ENCODE results near the gene RPS25.
"Not testable (repeated sequence)": the region's sequence is repeated elsewhere in the genome, so short reads cannot be mapped to it uniquely, and the experiment has no call there.

The RPS25 gene

GRCh38 chr11:119014209-119014924 is 3.8 kb downstream of the RPS25 start:
- no peak for DNase-seq

GRCh38 chr11:119012629-119013170 is 5.4 kb downstream of the RPS25 start:
- DNase-seq: no peak

GRCh38 chr11:119011476-119012053 is 6.6 kb downstream of the RPS25 start:
- no peak for DNase-seq

- DNase-seq: no peak
These were observed 11.5 kb downstream of the RPS25 start for GRCh38 chr11:119006656-119007055.

GRCh38 chr11:119000906-119001305 is 17.2 kb downstream of the RPS25 start:
- DNase-seq: peak; percentile 25

GRCh38 chr11:118998822-118999221 is 19.3 kb downstream of the RPS25 start:
- DNase-seq: peak; percentile 31

GRCh38 chr11:118998388-118998717 is 19.8 kb downstream of the RPS25 start:
- no peak for DNase-seq

GRCh38 chr11:118997627-118998387 is 20.3 kb downstream of the RPS25 start, which contains the start of gene CENATAC:
Gene CENATAC (plus strand): TSS chr11:118998138. CDS start chr11:118998198, 60 bp downstream.
- DNase-seq: peak; percentile 87

GRCh38 chr11:118996926-118997626 is 21.1 kb downstream of the RPS25 start:
- DNase-seq: peak; percentile 28

- DNase-seq: not testable (repeated sequence)
These were observed 26.6 kb downstream of the RPS25 start for GRCh38 chr11:118991486-118992038.

GRCh38 chr11:118988280-118988679 is 29.9 kb downstream of the RPS25 start:
- no peak for DNase-seq

GRCh38 chr11:118984825-118985224 is 33.3 kb downstream of the RPS25 start:
- no peak for DNase-seq

- DNase-seq: not testable (repeated sequence)
These were observed 33.8 kb downstream of the RPS25 start for GRCh38 chr11:118984337-118984736.

GRCh38 chr11:118980191-118980881 is 37.8 kb downstream of the RPS25 start:
- DNase-seq: no peak

- no peak for DNase-seq
These were observed 38.7 kb downstream of the RPS25 start for GRCh38 chr11:118979434-118979833.

GRCh38 chr11:118975771-118976709 is 42.1 kb downstream of the RPS25 start:
- no peak for DNase-seq

GRCh38 chr11:118973985-118974384 is 44.2 kb downstream of the RPS25 start:
- DNase-seq: no peak

- no peak for DNase-seq
These were observed 46.5 kb downstream of the RPS25 start, which contains the start of gene FOXR1 for GRCh38 chr11:118971646-118972045. Gene FOXR1 (plus strand): TSS chr11:118971761. CDS start chr11:118971932, 171 bp downstream.

GRCh38 chr11:118969508-118969907 is 48.6 kb downstream of the RPS25 start:
- not testable (repeated sequence) for DNase-seq
